Middle frontal gyrus (tissue), 1 donor: ENCODE results near the gene KLHDC7B.

Experiments
- DNase-seq: peaks from one replicate; pipeline ENCODE4 v3.0.0-alpha.2; 2015; ENCODE audit warnings: low spot score; ENCODE audit errors: extremely low spot score

Gene KLHDC7B

GRCh38 chr22:50586416-50586815, 40.7 kb downstream of the KLHDC7B start:
- DNase-seq, result no peak

- DNase-seq, result no peak
These were observed 41.7 kb downstream of the KLHDC7B start for GRCh38 chr22:50587407-50587806.

GRCh38 chr22:50595189-50595588, 49.5 kb downstream of the KLHDC7B start:
- DNase-seq, result no peak

- no peak for DNase-seq
These were observed 51.4 kb downstream of the KLHDC7B start for GRCh38 chr22:50597097-50597496.

GRCh38 chr22:50599816-50600455, 54.2 kb downstream of the KLHDC7B start:
- DNase-seq, result no peak

- DNase-seq, result no peak
These were observed 54.8 kb downstream of the KLHDC7B start, which contains the start of gene MAPK8IP2 for GRCh38 chr22:50600538-50600937. Gene MAPK8IP2 (plus strand): TSS chr22:50600793. CDS start chr22:50600819, 26 bp downstream.
